ENCODE measurements around the gene RNF38. TPM values are rescaled to one million over a fixed set of nuclear protein-coding genes. Genes with fewer than 3 reads are reported as not detected.

RNF38 gene
- total RNA-seq, 1 experiment from 2014 or later = 18.1 TPM

- Histone ChIP-seq H3K4me1 (ENCODE audit: control insufficient read depth in 1 of 2, insufficient read depth in 2 of 2, low read length in 2 of 2) (peaks cover 13 to 26% of the 10 kb centered on the region in 2 experiments; a peak in 3 of 4 replicates), H3K4me3 (replicated peaks in 1 of 2; ENCODE audit: low read depth in 1 of 2, low read length in 2 of 2) (no peak overlapping the region), H3K9ac (ENCODE audit: low read length) (no peak overlapping the region), H3K79me2 (ENCODE audit: insufficient read depth, low read length) (no peaks in the 10 kb centered on the region), H3K4me2 (ENCODE audit: low read length) (no peak overlapping the region), H4K20me1 (ENCODE audit: insufficient read depth) (no peaks in the 10 kb centered on the region), H3K27ac (ENCODE audit: low read depth, low read length) (no peak overlapping the region), H3K9me2 (ENCODE audit: insufficient read depth) (no peaks in the 10 kb centered on the region), H2AFZ (ENCODE audit: low read depth, low read length, poor library complexity, severe bottlenecking) (no peak overlapping the region), H3K36me3 (ENCODE audit: control insufficient read depth in 1 of 2, insufficient read depth in 2 of 2, low read length in 2 of 2) (no peaks in the 10 kb centered on the region), H3K27me3 (ENCODE audit: insufficient read depth, low read length) (no peaks in the 10 kb centered on the region), H3K9me3 (ENCODE audit: control insufficient read depth in 1 of 2, insufficient read depth in 1 of 2, low read depth in 1 of 2, low read length in 2 of 2) (no peaks in the 10 kb centered on the region)
- ATAC-seq (no peak), DNase-seq (ENCODE audit: low read depth, low spot score) (no peak)
- ChIA-PET CTCF (no interaction called here), POLR2A (no interaction called here), RAD21 (ENCODE audit: low non-redundant PET in 1 of 2, low total read pairs in 2 of 2, uncharacterized antibody in 2 of 2, unreplicated experiment in 2 of 2) (no interaction called here)
- TF ChIP-seq POLR2A (IDR thresholded peaks at IDR 0.05; ENCODE audit: borderline replicate concordance, extremely low read depth, insufficient read depth, insufficient read length) (no peak), YY1 (IDR thresholded peaks at IDR 0.05; ENCODE audit: extremely low read depth, insufficient replicate concordance, low read depth, low read length) (no peak), EGR1 (IDR thresholded peaks at IDR 0.05; ENCODE audit: low read depth) (no peak), SIN3A (IDR thresholded peaks at IDR 0.05; ENCODE audit: low read depth) (no peak), EZH2 (IDR thresholded peaks at IDR 0.05) (no peak)
- intact Hi-C loops (cut with micrococcal nuclease) = loop anchor here (10.0 kb wide), 1 partner anchor 216 kb away; no protein-coding TSS in a partner anchor
- BruUV-seq (replicated peaks) = no TSS peak
Measured at GRCh38 chr9:36320466-36320865, 79.6 kb downstream of the RNF38 start.

DNA sequence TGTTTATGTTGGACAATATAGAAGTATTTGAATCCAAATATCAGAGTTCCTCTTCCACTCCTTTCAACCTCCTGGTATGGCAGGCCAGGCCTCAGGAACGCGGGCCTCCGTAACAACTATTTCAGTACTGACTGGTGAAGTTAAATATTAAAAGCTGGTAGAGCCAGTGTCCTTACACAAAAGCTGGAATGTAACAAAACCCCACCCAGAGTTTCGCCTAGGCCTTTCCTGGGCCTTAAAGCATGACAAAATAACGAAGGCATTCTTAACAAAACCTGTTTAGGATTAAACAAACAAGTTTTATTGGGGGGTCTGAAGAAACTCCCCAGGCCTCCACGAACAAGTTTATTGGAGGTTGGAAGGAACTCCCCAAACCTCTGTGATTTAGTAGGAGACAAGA, 80.3 kb downstream of the RNF38 start:
- CTCF ChIA-PET = interaction anchor here (1.8 kb wide), 1 partner anchor 9 kb away, joined by 11 read pairs; no protein-coding TSS in a partner anchor
- no peak overlapping the region for H3K9ac ChIP-seq (ENCODE audit: low read length)
- H3K4me3 ChIP-seq (replicated peaks in 1 of 2; ENCODE audit: low read depth in 1 of 2, low read length in 2 of 2) = no peak overlapping the region
- no peak overlapping the region for H3K27ac ChIP-seq (ENCODE audit: low read depth, low read length)
- POLR2A ChIA-PET = no interaction called here
- RAD21 ChIA-PET (ENCODE audit: low non-redundant PET in 1 of 2, low total read pairs in 2 of 2, uncharacterized antibody in 2 of 2, unreplicated experiment in 2 of 2) = no interaction called here
- ATAC-seq = no peak
- intact Hi-C loops (cut with micrococcal nuclease) = loop anchor here (10.0 kb wide), 1 partner anchor 215 kb away; no protein-coding TSS in a partner anchor
- no peaks in the 10 kb centered on the region for H3K9me3 ChIP-seq (ENCODE audit: control insufficient read depth in 1 of 2, insufficient read depth in 1 of 2, low read depth in 1 of 2, low read length in 2 of 2)
- no peaks in the 10 kb centered on the region for H3K9me2 ChIP-seq (ENCODE audit: insufficient read depth)
- H2AFZ ChIP-seq (ENCODE audit: low read depth, low read length, poor library complexity, severe bottlenecking) = no peak overlapping the region
- H3K27me3 ChIP-seq (ENCODE audit: insufficient read depth, low read length) = no peaks in the 10 kb centered on the region
- no peak for DNase-seq (ENCODE audit: low read depth, low spot score)
- peaks cover 13 to 26% of the 10 kb centered on the region in 2 experiments; a peak in 3 of 4 replicates for H3K4me1 ChIP-seq (ENCODE audit: control insufficient read depth in 1 of 2, insufficient read depth in 2 of 2, low read length in 2 of 2)
- no peaks in the 10 kb centered on the region for H3K79me2 ChIP-seq (ENCODE audit: insufficient read depth, low read length)
- 0 out of 2 replicates have a peak overlapping the region, but pooled peaks have one; percentile 5 for H3K4me2 ChIP-seq (ENCODE audit: low read length)
- H3K36me3 ChIP-seq (ENCODE audit: control insufficient read depth in 1 of 2, insufficient read depth in 2 of 2, low read length in 2 of 2) = no peaks in the 10 kb centered on the region
- H4K20me1 ChIP-seq (ENCODE audit: insufficient read depth) = no peaks in the 10 kb centered on the region
- BruUV-seq (replicated peaks) = no TSS peak
- TF ChIP-seq CTCF (IDR thresholded peaks at IDR 0.05 in 2 of 3, conservative IDR thresholded peaks at IDR 0.05 in 1 of 3; ENCODE audit: borderline replicate concordance in 1 of 3, insufficient read depth in 1 of 3, low read depth in 2 of 3, low read length in 2 of 3) = no peak
- no peak for TF ChIP-seq RAD21 (IDR thresholded peaks at IDR 0.05; ENCODE audit: low read depth)
- no peak for TF ChIP-seq ATF3 (IDR thresholded peaks at IDR 0.05)
- TF ChIP-seq REST (IDR thresholded peaks at IDR 0.05; ENCODE audit: low read depth) = no peak
- TF ChIP-seq EZH2 (IDR thresholded peaks at IDR 0.05) = no peak
- TF ChIP-seq POLR2A (IDR thresholded peaks at IDR 0.05; ENCODE audit: borderline replicate concordance, extremely low read depth, insufficient read depth, insufficient read length) = no peak
- no peak for TF ChIP-seq SRF (IDR thresholded peaks at IDR 0.05; ENCODE audit: low read depth)
- TF ChIP-seq SIN3A (IDR thresholded peaks at IDR 0.05; ENCODE audit: low read depth) = no peak
- TF ChIP-seq CEBPB (IDR thresholded peaks at IDR 0.05; ENCODE audit: low read depth) = no peak
- TF ChIP-seq YY1 (IDR thresholded peaks at IDR 0.05; ENCODE audit: extremely low read depth, insufficient replicate concordance, low read depth, low read length) = no peak
- TF ChIP-seq POLR2AphosphoS5 (IDR thresholded peaks at IDR 0.05; ENCODE audit: low read depth, low read length) = no peak
- no peak for TF ChIP-seq SP1 (IDR thresholded peaks at IDR 0.05; ENCODE audit: low read depth)
- TF ChIP-seq, protein P1, sequence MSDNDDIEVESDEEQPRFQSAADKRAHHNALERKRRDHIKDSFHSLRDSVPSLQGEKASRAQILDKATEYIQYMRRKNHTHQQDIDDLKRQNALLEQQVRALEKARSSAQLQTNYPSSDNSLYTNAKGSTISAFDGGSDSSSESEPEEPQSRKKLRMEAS (IDR thresholded peaks at IDR 0.05) = no peak
- no peak for TF ChIP-seq JUND (IDR thresholded peaks at IDR 0.05)
- no peak for TF ChIP-seq EGR1 (IDR thresholded peaks at IDR 0.05; ENCODE audit: low read depth)
- no peak for TF ChIP-seq FOSL1 (IDR thresholded peaks at IDR 0.05; ENCODE audit: low read depth)
